CD4-positive, alpha-beta T cell treated with Interleukin-1 beta for 1 hour (primary cell): ENCODE data around the gene METTL22.

Experiments used
- DNase-seq, 2 donors: peaks; one replicate each; pipeline ENCODE4 v3.0.0-alpha.2; 2020 to 2022

Gene METTL22

DNA sequence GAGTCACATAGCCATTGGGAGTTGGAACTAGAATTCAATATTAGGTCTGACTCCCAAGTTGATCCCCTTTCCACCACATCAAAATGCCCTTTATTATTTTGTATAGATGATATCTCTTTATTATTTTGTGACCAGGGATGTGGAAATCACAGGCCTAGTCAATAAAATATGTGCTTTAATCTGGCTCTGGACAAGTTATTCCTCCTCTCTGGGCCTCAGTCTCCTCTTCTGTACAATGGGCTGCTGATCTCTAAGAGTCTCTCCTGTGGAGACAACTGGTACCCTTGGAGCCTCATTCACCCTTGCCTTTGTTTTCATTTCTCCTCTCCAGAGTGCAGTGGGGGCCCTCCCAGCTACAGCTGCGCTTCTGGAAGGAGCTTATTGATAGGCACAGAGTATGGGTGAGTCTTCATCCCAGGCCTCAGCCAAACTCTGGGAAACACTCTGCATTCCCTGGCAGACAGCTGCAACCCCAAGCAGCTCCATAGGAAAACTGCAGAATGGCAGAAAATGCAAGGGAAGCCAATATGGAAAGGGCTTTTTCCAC lies 48.6 kb downstream of the METTL22 start:
- no peak for DNase-seq

- no peak for DNase-seq
Measured at GRCh38 chr16:8673611-8674412, 52.3 kb downstream of the METTL22 start.

DNA sequence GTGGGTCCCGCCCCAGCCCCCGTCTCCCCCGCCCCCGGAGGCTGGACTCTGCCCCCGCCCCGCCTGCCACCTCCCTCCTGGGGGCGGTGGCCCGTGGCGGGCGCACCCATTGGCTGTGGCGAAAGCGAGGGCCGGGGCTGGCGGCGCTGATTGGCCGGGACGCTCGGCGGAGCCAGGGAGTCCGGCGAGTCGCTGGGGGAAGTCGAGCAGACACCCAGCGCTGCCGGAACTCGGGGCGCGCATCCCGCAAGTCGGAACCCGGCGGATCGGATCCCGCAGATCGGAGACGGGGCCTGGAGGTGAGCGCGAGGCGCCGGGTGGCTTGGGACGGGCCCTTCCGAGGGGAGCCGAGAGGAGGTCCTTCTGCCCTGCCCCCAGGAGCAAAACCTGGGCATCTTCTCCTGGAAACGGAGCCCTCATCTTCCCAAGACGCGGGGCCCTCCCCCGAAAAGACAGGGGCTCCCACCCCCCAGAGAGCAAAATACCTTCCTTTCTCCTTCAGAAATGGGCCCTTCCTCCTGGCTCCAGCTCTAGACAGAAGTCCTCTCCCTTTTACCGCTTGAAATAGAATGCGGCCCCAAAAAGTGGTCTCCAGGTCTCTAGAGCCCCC lies 53.0 kb downstream of the METTL22 start, which contains the start of gene ABAT:
Gene ABAT (plus strand): TSS at position 205 of the 610 bp plus-strand sequence. CDS start 61,123 bp downstream, outside the sequence.
- DNase-seq = peak; percentile 90 to 91

DNA sequence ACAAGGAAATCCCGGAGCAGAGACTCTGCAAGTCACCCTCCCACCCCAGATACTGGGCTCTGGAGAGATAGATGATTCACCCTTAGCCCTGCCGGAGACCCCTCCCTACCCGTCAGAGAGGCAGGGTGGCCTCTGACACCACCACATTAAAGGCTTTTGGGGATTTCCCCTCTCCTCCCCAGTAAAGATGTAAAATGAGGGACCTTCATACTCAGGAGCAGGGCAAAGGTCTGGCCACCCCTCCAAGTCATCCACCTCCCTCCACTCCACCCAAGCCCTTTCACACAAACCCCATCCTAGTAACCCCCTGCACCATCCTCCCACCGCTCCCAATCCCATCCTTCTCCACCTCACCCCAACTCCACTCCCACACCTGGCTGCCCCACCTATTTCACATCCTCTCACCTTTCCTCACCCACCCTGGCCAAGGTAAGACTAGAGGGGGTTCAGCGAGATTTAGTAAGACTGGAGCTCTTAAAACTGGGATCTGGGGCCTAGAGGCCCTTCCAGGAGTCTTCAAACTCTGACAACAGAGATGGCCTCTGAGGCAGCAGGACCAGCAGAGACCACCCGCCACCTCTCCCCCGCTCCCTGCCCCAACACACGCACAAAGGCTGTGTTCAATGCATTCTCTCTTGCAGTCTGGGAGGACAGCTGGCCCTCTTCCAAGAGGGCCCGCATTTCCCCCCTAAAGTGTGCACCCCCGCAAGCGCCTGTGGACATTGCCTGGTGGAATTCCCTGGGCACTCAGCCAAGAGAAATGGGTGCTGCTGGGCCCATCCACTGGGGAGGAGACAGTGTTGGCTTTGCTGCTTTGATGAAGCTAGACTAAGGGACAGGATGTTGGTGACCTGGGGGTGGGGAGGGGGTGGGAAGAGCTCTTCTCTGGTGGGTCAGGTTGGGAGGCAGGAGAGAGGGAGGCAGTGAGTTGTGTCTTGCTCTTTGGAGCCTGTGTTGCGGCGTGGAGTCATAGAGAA lies 54.0 kb downstream of the METTL22 start:
- DNase-seq = peak; percentile 44 to 60

DNA sequence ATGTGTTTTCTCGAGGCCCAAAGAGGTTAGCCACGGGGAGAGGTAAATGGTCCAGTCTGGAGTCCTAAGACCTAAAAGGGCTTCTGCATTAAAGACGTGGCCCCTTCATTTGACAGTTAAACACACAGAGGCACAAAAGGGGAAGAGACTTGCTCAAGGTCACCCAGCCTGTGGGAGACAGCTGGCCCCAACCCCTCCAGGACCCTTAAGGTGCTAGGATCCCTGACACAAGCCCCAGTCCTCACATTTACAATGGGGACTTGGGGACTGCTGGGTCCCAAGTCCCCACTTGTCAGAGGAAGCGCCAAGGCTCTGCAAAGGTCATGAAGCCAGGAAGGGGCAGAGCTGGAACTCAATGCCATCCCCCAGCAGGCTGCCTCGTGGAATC lies 54.7 kb downstream of the METTL22 start:
- DNase-seq = no peak

GRCh38 chr16:8676737-8677375 lies 55.4 kb downstream of the METTL22 start:
- no peak for DNase-seq

DNA sequence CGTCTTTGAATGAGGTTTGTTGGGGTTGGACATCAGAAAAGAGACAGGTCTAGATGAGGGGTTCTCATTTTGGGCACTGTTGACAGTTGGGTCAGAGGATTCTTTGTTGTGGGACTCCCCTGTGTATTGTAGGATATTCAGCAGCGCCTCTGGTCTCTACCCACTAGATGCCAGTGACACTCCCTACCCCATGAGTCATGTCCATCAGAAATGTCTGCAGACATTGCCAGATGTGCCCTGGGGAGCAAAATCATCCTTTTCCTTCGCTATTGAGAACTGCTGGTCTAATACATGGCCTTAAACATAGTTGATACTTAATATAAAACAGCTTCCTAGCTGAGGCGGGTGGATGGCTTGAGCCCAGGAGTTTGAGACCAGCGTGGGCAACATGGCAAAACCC lies 56.0 kb downstream of the METTL22 start:
- DNase-seq = no peak

DNA sequence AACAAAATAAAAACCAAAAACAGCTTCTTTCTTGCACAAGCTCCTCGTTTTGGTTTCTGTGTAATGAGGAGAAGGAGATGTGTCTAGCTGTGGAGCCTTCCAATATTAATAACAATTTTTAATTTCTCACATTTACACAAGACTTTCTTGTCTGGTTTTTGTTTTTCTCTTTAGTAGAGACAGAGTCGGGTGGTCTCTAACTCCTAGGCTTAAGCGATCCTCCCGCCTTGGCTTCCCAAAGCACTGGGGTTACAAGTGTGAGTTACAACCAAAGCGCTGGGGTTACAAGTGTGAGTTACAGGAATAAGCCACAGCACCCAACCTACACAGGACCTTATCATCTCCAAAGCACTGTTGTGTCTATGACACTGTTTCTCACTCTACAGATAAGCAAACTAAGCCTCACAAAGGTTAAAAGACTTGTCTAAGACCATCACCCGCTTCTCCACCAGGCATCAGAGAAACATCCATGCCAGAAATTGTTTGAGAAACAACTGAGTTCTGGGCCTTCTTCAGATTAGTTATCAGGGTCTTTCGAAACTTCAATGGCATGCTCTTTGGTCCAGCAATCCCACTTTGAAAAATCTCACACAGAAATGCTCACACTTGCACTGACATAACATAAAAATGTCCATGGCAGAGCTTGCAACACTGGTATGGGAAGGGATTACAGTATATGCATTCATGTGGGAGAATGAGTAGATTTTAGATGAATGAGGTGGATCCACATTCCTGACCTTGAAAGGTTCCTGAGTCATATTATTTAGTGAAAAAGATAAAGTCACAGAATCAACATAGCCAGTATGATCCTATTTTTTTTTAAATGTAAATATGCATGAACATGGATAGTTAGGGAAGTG lies 56.8 kb downstream of the METTL22 start:
- DNase-seq = no peak

DNA sequence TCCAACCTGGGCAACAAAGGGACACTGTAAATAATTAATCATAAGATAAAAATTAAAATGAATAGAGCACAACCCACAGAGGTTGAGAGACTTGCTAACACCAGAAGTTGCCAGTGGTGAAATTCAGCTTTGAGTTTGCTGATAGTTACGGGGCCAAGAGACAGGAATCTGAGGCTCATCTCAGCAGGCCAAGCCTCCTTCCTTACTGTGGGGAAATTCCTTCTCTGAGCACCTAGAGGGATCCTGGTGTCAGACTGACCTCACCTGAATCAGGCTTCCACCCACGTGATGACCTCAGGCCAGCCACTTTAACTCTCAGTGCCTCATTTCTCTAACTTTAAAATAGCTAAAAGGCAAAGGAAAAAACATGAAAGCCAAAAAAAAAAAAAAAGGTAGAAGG lies 57.7 kb downstream of the METTL22 start:
- no peak for DNase-seq

DNA sequence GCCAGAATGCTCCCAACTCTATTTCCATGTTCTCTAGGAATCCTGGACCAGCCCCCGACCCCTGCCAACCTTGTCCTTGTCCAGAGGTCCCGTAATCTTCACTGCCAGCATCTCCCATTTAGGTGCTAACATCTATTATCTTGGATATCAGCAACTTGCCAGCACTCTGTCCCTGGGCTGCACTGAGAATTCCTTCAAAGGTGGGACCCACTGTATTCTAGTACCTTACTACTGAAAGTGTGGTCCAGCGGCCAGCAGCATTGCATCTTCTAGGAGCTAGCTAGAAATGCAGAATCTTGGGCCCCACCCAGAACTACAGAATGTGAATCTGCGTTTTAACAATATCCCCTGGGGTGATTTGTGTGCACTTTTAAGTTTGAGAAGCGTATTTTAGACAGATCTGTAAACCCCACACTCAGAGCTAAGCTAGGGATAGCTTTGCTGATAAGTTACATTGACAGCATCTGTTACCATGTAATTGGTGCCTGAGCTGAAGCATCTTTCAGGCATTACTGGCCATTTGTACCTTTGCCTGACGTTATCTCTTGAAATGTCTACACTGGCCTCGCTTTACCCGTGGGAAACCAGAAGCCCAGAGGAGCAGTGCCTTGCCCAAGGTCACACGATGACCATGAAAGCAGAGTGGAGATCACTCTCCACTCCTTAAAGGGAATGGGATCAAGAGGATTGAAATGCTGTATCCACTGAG lies 61.2 kb downstream of the METTL22 start:
- DNase-seq = no peak

GRCh38 chr16:8683640-8684039 lies 62.1 kb downstream of the METTL22 start:
- no peak for DNase-seq

- no peak for DNase-seq
Measured at GRCh38 chr16:8685617-8686016, 64.1 kb downstream of the METTL22 start.

- no peak for DNase-seq
Measured at GRCh38 chr16:8686031-8686621, 64.6 kb downstream of the METTL22 start.

DNA sequence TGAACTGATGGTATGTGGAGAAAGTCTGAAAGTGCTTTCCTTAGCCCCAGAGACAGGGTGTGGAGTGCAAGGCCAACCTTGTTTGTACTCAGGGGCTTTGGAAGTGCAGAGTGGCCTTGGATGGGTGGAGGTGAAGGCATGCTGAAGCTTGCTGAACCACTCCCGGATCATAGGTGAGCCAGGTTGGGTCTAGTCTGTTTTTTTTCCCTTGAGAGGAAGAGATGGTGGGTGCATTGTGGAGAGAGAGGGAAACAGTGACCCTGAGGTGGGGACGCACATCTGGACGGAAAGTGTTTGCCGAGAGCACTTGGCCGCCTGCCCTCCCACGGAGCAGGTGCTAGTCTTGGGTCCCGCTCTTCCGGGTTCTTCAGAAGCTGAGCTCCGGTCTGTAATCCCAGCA lies 65.4 kb downstream of the METTL22 start:
- no peak for DNase-seq

GRCh38 chr16:8689686-8690085 lies 68.2 kb downstream of the METTL22 start:
- no peak for DNase-seq

DNA sequence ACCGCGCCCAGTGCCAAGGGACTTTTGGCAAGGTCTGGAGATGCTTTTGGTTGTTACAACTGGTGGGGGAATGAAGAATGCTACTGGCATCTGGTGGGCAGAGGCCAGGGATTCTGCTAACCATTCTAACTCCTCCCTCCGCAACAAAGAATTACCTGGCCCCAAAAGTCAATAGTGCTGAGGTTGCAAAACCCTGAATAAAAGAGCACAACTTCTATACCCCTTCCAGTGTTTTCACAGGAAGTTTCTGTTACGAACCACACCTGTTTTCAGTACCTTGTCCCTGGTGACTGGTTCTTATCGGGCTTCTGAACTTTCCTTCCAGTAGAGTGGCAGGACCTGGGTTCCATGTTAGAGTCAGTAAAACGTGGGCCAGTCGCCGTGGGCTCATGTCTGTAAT lies 70.2 kb downstream of the METTL22 start:
- DNase-seq = no peak

GRCh38 chr16:8694795-8695728 lies 73.6 kb downstream of the METTL22 start:
- DNase-seq = no peak

DNA sequence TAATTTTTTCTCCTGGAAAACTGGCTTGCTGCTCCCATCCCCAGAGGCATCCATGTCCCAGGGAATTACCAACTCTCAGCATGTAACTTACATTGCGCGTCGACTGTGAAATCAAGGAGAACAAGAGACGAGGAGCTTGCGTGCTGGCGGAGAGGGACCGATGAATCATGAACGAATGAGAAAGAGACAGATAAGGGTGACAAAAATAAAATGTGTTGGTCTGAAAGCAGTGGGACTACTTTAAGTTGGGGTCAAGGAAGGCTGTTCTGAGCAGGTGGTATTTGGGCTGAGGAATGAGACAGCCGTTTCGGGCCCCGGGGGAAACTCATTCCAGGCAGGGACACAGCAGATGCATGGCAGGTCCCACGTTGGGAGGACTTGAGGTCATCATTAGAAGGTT lies 75.4 kb downstream of the METTL22 start:
- DNase-seq = no peak

- no peak for DNase-seq
Measured at GRCh38 chr16:8697965-8698364, 76.5 kb downstream of the METTL22 start.
